Endodermal cell (in vitro differentiated cells): ENCODE results near the gene PPFIA4. TPM values are rescaled to one million over a fixed set of nuclear protein-coding genes. Genes with fewer than 3 reads are reported as not detected.

Experiments
- DNase-seq: peaks from one replicate; pipeline ENCODE4 v3.0.0-alpha.2; 2017
- H3K27ac ChIP-seq: 2 replicates; pipeline ENCODE4 v1.5.1; 2013; ENCODE audit warnings: mild to moderate bottlenecking, low read depth, low read length, moderate library complexity
- H3K27me3 ChIP-seq: 2 replicates; pipeline ENCODE4 v1.6.1; 2013; ENCODE audit warnings: mild to moderate bottlenecking, low read length, moderate library complexity; ENCODE audit not compliant: insufficient read depth, control insufficient read depth, poor library complexity, severe bottlenecking
- H3K36me3 ChIP-seq: 2 replicates; pipeline ENCODE4 v1.7.0; 2013; ENCODE audit warnings: mild to moderate bottlenecking, low read length, moderate library complexity; ENCODE audit not compliant: control insufficient read depth, insufficient read depth
- H3K4me1 ChIP-seq: one replicate; pipeline ENCODE4 v1.7.0; 2013; ENCODE audit warnings: low read length; ENCODE audit not compliant: control insufficient read depth, insufficient read depth
- H3K4me3 ChIP-seq: 2 replicates; pipeline ENCODE4 v1.5.1; 2013; ENCODE audit warnings: mild to moderate bottlenecking, low read length, moderate library complexity
- H3K9ac ChIP-seq: 2 replicates; pipeline ENCODE4 v1.6.1; 2013; ENCODE audit warnings: mild to moderate bottlenecking, low read length, moderate library complexity; ENCODE audit not compliant: poor library complexity, severe bottlenecking; ENCODE audit errors: extremely low read depth
- H3K9me3 ChIP-seq: 2 replicates; pipeline ENCODE4 v1.6.1; 2013; ENCODE audit warnings: mild to moderate bottlenecking, low read length, moderate library complexity; ENCODE audit not compliant: control insufficient read depth
- H3K27ac Mint-ChIP-seq: 2 replicates; pipeline ENCODE4 v1.8.0; 2020; ENCODE audit warnings: mixed read lengths
- H3K27me3 Mint-ChIP-seq: 2 replicates; pipeline ENCODE4 v1.8.0; 2021; ENCODE audit warnings: mild to moderate bottlenecking, mixed read lengths; ENCODE audit not compliant: insufficient read depth
- H3K36me3 Mint-ChIP-seq: 2 replicates; pipeline ENCODE4 v1.8.0; 2020; ENCODE audit warnings: low read depth, mixed read lengths
- H3K4me1 Mint-ChIP-seq: 2 replicates; pipeline ENCODE4 v1.8.0; 2020; ENCODE audit warnings: mixed read lengths
- H3K4me3 Mint-ChIP-seq: 2 replicates; pipeline ENCODE4 v1.8.0; 2020; ENCODE audit warnings: mild to moderate bottlenecking, moderate library complexity, mixed read lengths
- H3K9me3 Mint-ChIP-seq: 2 replicates; pipeline ENCODE4 v1.8.0; 2020; ENCODE audit warnings: mild to moderate bottlenecking, mixed read lengths
- CTCF ChIP-seq: fragments of 200-600 bp; sonication (generic); conservative IDR thresholded peaks from 2 replicates; pipeline ENCODE4 v1.5.0; 2021; ENCODE audit warnings: antibody characterized with exemption, mild to moderate bottlenecking
- WGBS, 2 experiments: methylation state at CpG; one replicate each; pipeline versions ENCODE4 v1.1.5 to v1.1.7; 2013; ENCODE audit warnings: missing lambda C conversion rate in 2 of 2, mixed read lengths in 1 of 2; ENCODE audit not compliant: insufficient coverage in 1 of 2, insufficient read length in 1 of 2; 5-methylcytosine and 5-hydroxymethylcytosine counted together
- total RNA-seq, 2 donors: library from RNA; stranded (reverse); fragmentation: NEBNext Ultra II Directional in 1 of 2; extraction: Animal tissue kit (Norgen Biotek cat#: 25700) in 1 of 2; gene quantifications; 2 replicates in 1 of 2; 3 replicates in 1 of 2; pipeline ENCODE4 v1.2.1, GENCODE V29; 2021

The PPFIA4 gene
- total RNA-seq, 2 donors from 2014 or later: 8.4 to 12.1 TPM

- no peaks in the 10 kb centered on the region for H3K4me1 ChIP-seq
- H3K9ac ChIP-seq: no peak overlapping the region
- H3K9me3 Mint-ChIP-seq: no peaks in the 10 kb centered on the region
- H3K36me3 ChIP-seq: no peaks in the 10 kb centered on the region
- no peaks in the 10 kb centered on the region for H3K9me3 ChIP-seq
- no peak overlapping the region for H3K27ac Mint-ChIP-seq
- peaks cover 46% of the 10 kb centered on the region for H3K27me3 Mint-ChIP-seq
- TF ChIP-seq CTCF: no peak
- H3K27ac ChIP-seq: no peak overlapping the region
- DNase-seq: no peak
- H3K27me3 ChIP-seq: peaks cover 59% of the 10 kb centered on the region
- H3K4me1 Mint-ChIP-seq: no peaks in the 10 kb centered on the region
- no peak overlapping the region for H3K4me3 Mint-ChIP-seq
- H3K4me3 ChIP-seq: no peak overlapping the region
- WGBS, 2 experiments: 91 to 100% methylated on average over 2 of the region's 2 CpGs
- no peaks in the 10 kb centered on the region for H3K36me3 Mint-ChIP-seq
Observed at GRCh38 chr1:203112475-203112874, 86.2 kb downstream of the PPFIA4 start.

GRCh38 chr1:203113308-203113707 is 87.0 kb downstream of the PPFIA4 start:
- no peaks in the 10 kb centered on the region for H3K36me3 ChIP-seq
- no peaks in the 10 kb centered on the region for H3K9me3 ChIP-seq
- Mint-ChIP-seq H3K27me3 (peaks cover 47% of the 10 kb centered on the region), H3K36me3 (no peaks in the 10 kb centered on the region), H3K4me3 (no peak overlapping the region), H3K4me1 (no peaks in the 10 kb centered on the region), H3K27ac (no peak overlapping the region), H3K9me3 (no peaks in the 10 kb centered on the region)
- TF ChIP-seq CTCF: no peak
- no peak overlapping the region for H3K27ac ChIP-seq
- no peak for DNase-seq
- H3K9ac ChIP-seq: no peak overlapping the region
- 96 to 100% methylated on average over 3 to 4 of the region's 4 CpGs for WGBS, 2 experiments
- no peaks in the 10 kb centered on the region for H3K4me1 ChIP-seq
- H3K27me3 ChIP-seq: peaks cover 53% of the 10 kb centered on the region
- no peak overlapping the region for H3K4me3 ChIP-seq

- peaks cover 47% of the 10 kb centered on the region for H3K27me3 Mint-ChIP-seq
- no peaks in the 10 kb centered on the region for H3K36me3 Mint-ChIP-seq
- 73 to 85% methylated on average over 4 to 7 of the region's 7 CpGs for WGBS, 2 experiments
Observed at GRCh38 chr1:203114202-203114601, 87.9 kb downstream of the PPFIA4 start.

More at GRCh38 chr1:203114202-203114601, 87.9 kb downstream of the PPFIA4 start:
- H3K27ac ChIP-seq: no peak overlapping the region
- no peaks in the 10 kb centered on the region for H3K4me1 ChIP-seq
- no peak overlapping the region for H3K9ac ChIP-seq
- H3K36me3 ChIP-seq: no peaks in the 10 kb centered on the region
- H3K4me3 Mint-ChIP-seq: no peak overlapping the region
- H3K4me1 Mint-ChIP-seq: no peaks in the 10 kb centered on the region
- H3K27me3 ChIP-seq: peaks cover 51% of the 10 kb centered on the region
- H3K4me3 ChIP-seq: no peak overlapping the region
- no peak for TF ChIP-seq CTCF
- DNase-seq: no peak
- H3K9me3 ChIP-seq: no peaks in the 10 kb centered on the region
- no peaks in the 10 kb centered on the region for H3K9me3 Mint-ChIP-seq
- no peak overlapping the region for H3K27ac Mint-ChIP-seq
